ENCODE results near the gene FOCAD.

The FOCAD gene

GRCh38 chr9:20945856-20946255, 261.8 kb downstream of the FOCAD start (continued):
- no peak for TF ChIP-seq CSRNP3 (CRISPR knock-in tag; IDR thresholded peaks at IDR 0.05)
- no peak for TF ChIP-seq ZC3H10 (CRISPR knock-in tag; IDR thresholded peaks at IDR 0.05)
- no peak for TF ChIP-seq ZNF70 (CRISPR knock-in tag; IDR thresholded peaks at IDR 0.05)
- TF ChIP-seq OSR1 (CRISPR knock-in tag; IDR thresholded peaks at IDR 0.05) = no peak
- TF ChIP-seq SNAI2 (CRISPR knock-in tag; IDR thresholded peaks at IDR 0.05) = no peak
- TF ChIP-seq ISL1 (CRISPR knock-in tag; IDR thresholded peaks at IDR 0.05) = no peak

GRCh38 chr9:20948703-20949102, 264.6 kb downstream of the FOCAD start:
- no peak for TF ChIP-seq SNAI2 (CRISPR knock-in tag; IDR thresholded peaks at IDR 0.05)
- TF ChIP-seq CSDC2 (CRISPR knock-in tag; IDR thresholded peaks at IDR 0.05) = no peak
- TF ChIP-seq ARNTL (CRISPR knock-in tag; IDR thresholded peaks at IDR 0.05; ENCODE audit: borderline replicate concordance, low read depth) = no peak
- TF ChIP-seq TCF4 (CRISPR knock-in tag; IDR thresholded peaks at IDR 0.05; ENCODE audit: borderline replicate concordance) = no peak
- TF ChIP-seq PPARA (CRISPR knock-in tag; IDR thresholded peaks at IDR 0.05; ENCODE audit: borderline replicate concordance) = no peak
- no peak for TF ChIP-seq POU6F1 (CRISPR knock-in tag; IDR thresholded peaks at IDR 0.05; ENCODE audit: borderline replicate concordance, low read depth)
- TF ChIP-seq ZFP3 (CRISPR knock-in tag; IDR thresholded peaks at IDR 0.05) = no peak
- TF ChIP-seq GLIS3 (CRISPR knock-in tag; IDR thresholded peaks at IDR 0.05) = no peak
- TF ChIP-seq OSR1 (CRISPR knock-in tag; IDR thresholded peaks at IDR 0.05) = no peak
- TF ChIP-seq BACH2 (CRISPR knock-in tag; IDR thresholded peaks at IDR 0.05; ENCODE audit: borderline replicate concordance) = no peak
- no peak for TF ChIP-seq ZNF8 (CRISPR knock-in tag; IDR thresholded peaks at IDR 0.05)
- TF ChIP-seq ZNF565 (CRISPR knock-in tag; conservative IDR thresholded peaks at IDR 0.05; ENCODE audit: low read depth) = no peak
- TF ChIP-seq CSRNP3 (CRISPR knock-in tag; IDR thresholded peaks at IDR 0.05) = no peak
- ATAC-seq = no peak

GRCh38 chr9:20950707-20951106, 266.6 kb downstream of the FOCAD start:
- no peak for TF ChIP-seq CSDC2 (CRISPR knock-in tag; IDR thresholded peaks at IDR 0.05)
- no peak for ATAC-seq

GRCh38 chr9:20962536-20963225, 278.6 kb downstream of the FOCAD start:
- ATAC-seq = no peak
- no peak for TF ChIP-seq SNAI2 (CRISPR knock-in tag; IDR thresholded peaks at IDR 0.05)
- no peak for TF ChIP-seq ZNF70 (CRISPR knock-in tag; IDR thresholded peaks at IDR 0.05)
- TF ChIP-seq CSRNP3 (CRISPR knock-in tag; IDR thresholded peaks at IDR 0.05) = no peak
- no peak for TF ChIP-seq OSR1 (CRISPR knock-in tag; IDR thresholded peaks at IDR 0.05)
- TF ChIP-seq PPARA (CRISPR knock-in tag; IDR thresholded peaks at IDR 0.05; ENCODE audit: borderline replicate concordance) = no peak

GRCh38 chr9:20972684-20973083, 288.6 kb downstream of the FOCAD start:
- no peak for ATAC-seq
- TF ChIP-seq ZNF565 (CRISPR knock-in tag; conservative IDR thresholded peaks at IDR 0.05; ENCODE audit: low read depth) = no peak
- TF ChIP-seq TCF4 (CRISPR knock-in tag; IDR thresholded peaks at IDR 0.05; ENCODE audit: borderline replicate concordance) = no peak
- TF ChIP-seq CREB5 (CRISPR knock-in tag; IDR thresholded peaks at IDR 0.05; ENCODE audit: low read depth) = no peak
- no peak for TF ChIP-seq ZC3H10 (CRISPR knock-in tag; IDR thresholded peaks at IDR 0.05)
- no peak for TF ChIP-seq ZFP30 (CRISPR knock-in tag; IDR thresholded peaks at IDR 0.05)
- no peak for TF ChIP-seq POU6F1 (CRISPR knock-in tag; IDR thresholded peaks at IDR 0.05; ENCODE audit: borderline replicate concordance, low read depth)
- no peak for TF ChIP-seq ARNTL (CRISPR knock-in tag; IDR thresholded peaks at IDR 0.05; ENCODE audit: borderline replicate concordance, low read depth)
- no peak for TF ChIP-seq GLIS3 (CRISPR knock-in tag; IDR thresholded peaks at IDR 0.05)
- no peak for TF ChIP-seq PATZ1 (CRISPR knock-in tag; IDR thresholded peaks at IDR 0.05; ENCODE audit: borderline replicate concordance)
- TF ChIP-seq OSR1 (CRISPR knock-in tag; IDR thresholded peaks at IDR 0.05) = no peak
- TF ChIP-seq ZFP3 (CRISPR knock-in tag; IDR thresholded peaks at IDR 0.05) = no peak
- TF ChIP-seq PPARA (CRISPR knock-in tag; IDR thresholded peaks at IDR 0.05; ENCODE audit: borderline replicate concordance) = no peak
- no peak for TF ChIP-seq RARB (CRISPR knock-in tag; IDR thresholded peaks at IDR 0.05)

All from SK-N-SH treated with all-trans-retinoic acid at 6 μM for 48 hours (cell line).